ENCODE results near the gene KCNIP1.

The KCNIP1 gene

DNA sequence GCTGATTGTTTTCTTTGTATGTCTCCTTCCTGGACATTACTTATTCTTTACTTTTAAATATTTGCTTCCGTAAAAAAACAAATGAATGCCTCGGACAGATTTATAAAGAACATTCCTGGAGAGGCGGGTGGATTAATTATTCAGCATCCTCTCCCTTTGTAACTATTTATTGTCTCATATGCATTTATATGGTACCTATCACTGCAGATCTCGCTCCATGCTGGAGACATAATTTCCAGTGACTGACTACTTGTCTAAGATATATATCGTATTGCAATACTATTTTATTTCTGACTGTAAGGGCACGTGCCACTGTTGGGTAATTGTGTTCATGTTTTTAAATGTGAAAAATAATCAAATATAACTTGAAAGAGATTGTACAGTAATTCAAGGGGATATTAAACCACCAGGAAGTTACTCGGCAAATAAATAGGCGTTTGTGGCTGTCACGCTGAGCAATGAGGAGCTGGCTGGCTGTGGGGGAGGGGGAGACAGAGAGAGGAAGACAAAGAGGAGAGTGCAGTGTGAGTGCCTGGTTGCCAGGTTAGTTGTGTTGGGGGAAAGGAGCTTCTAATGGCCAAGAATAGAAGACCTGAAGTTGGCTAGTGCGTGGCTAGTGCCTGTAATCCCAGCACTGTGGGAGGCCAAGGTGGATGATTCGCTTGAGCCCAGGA, 147.9 kb downstream of the KCNIP1 start:
- no peak for DNase-seq

DNA sequence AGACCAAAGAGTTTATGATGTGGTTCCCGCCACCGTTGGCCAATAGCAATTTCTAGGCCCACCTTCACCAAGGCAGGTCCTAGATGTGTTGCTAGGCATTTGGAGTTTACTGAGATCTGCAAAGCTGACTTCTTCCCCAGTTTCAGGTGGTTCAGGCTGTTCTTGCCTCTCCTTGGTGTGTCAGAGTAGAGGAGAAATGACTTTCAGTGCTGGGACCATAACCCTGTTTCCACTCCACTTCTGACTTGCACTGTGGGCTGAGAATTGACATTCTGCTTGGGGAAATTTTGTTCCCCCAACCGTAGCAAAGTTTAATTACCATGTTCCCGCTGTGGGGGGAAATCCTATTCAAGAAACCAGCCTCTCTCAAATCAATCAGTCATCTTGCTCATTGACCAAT, 151.7 kb downstream of the KCNIP1 start:
- no peak for DNase-seq

DNA sequence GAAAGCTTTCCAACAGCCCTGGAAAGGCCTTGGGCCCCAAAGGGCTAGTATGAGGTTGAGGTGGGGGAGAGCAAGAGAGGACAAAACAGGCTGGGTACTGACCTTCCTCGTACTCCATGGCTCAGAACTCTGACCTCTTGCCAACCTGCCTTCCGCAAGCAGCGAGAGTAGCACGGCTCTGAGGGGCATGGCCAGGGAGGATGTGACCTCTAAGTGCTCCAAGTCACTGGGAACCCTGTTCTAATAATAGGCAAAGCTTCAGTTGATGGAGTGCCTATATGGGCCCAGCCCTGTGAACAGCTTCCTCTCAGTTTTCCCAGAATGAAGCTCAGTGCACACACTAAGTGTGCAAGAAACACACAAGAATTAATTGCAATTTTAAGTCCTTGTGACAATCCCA, 152.1 kb downstream of the KCNIP1 start:
- DNase-seq = no peak

- DNase-seq = no peak
These were observed 152.5 kb downstream of the KCNIP1 start for GRCh38 chr5:170656346-170656745.

GRCh38 chr5:170660531-170660930, 156.7 kb downstream of the KCNIP1 start:
- no peak for DNase-seq

DNA sequence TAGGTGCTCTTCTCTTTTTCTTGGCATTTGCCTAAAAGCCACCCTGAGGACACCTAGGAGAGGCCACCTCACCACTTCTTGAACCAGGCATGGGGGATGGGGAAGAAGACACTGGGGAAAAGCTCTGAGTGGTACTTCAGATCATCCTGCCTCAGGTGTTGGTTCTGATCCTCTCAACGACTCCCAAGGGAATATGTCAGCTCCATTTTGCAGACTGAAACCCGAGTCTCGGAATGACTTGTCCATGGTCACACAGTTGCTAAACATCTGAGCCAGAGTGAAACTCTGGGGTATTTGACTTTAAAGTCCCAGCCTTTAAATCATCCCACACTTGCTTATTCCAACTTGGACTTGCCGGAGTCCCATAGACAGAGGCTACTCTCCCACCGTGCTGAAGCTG, 159.1 kb downstream of the KCNIP1 start:
- DNase-seq = no peak

- DNase-seq = no peak
These were observed 175.0 kb downstream of the KCNIP1 start for GRCh38 chr5:170678811-170679210.

GRCh38 chr5:170681013-170681433, 177.2 kb downstream of the KCNIP1 start:
- DNase-seq = no peak

DNA sequence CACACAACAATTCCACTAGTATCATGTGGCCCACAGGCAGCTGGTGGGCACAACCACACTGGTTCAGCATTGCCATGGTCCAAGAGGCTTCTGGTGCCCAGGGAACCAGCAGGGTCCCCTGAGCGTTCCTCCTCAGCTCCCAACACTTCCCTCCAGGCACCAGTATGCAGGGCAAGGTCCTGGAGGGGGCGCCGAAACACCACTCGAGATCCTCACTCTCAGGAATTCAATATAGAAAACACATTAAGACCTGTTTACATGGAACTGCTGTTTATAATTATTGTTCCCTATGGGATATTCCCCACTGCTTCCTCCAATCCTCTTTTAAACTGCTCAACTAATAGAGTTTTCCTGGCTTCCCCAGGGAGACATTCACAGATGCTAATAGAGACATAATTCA, 187.8 kb downstream of the KCNIP1 start:
- peak; percentile 44 for DNase-seq

GRCh38 chr5:170693701-170694100, 189.9 kb downstream of the KCNIP1 start:
- no peak for DNase-seq

DNA sequence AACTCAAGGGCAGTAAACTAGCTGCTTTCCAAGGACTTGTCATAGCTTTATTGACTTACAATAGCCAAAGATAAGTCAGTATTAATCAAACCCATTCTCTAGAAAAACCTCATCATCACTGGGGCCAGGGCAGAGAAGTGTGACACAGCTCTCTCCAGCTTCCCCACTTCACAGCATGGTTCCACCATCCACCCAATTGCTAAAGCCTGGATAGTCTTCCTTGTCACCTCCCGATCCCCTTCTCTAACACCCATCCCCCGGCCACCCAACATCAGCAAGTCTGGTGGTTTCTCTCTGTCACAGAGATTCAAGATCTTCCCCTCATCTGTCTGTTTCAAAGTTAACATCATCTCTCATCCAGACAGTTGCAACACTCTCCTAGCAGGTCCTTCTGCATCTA, 191.1 kb downstream of the KCNIP1 start:
- no peak for DNase-seq

GRCh38 chr5:170697031-170697430, 193.2 kb downstream of the KCNIP1 start:
- DNase-seq = no peak

- no peak for DNase-seq
These were observed 196.7 kb downstream of the KCNIP1 start for GRCh38 chr5:170700503-170700902.

- no peak for DNase-seq
These were observed 197.5 kb downstream of the KCNIP1 start for GRCh38 chr5:170701334-170701733.

GRCh38 chr5:170704417-170705192, 200.8 kb downstream of the KCNIP1 start:
- no peak for DNase-seq

GRCh38 chr5:170709640-170710039, 205.8 kb downstream of the KCNIP1 start:
- DNase-seq = no peak

DNA sequence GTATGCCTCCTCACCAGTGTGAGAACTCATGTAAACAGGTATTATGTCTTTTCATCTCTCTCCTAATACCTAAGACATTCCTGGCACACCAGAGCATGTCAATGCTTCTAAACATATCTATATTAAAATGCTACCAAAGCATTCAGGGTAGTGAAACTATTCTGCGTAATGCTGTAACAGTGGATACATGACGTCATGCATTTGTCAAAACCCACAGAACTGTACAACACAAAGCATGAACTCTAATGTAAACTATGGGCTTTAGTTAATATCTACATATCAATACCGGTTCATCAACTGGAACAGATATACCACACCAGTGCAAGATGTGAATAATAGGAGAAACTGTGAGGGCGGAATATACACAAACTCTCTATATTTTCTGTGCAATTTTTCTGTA, 207.5 kb downstream of the KCNIP1 start:
- DNase-seq = no peak

GRCh38 chr5:170715141-170715540, 211.3 kb downstream of the KCNIP1 start:
- no peak for DNase-seq

DNA sequence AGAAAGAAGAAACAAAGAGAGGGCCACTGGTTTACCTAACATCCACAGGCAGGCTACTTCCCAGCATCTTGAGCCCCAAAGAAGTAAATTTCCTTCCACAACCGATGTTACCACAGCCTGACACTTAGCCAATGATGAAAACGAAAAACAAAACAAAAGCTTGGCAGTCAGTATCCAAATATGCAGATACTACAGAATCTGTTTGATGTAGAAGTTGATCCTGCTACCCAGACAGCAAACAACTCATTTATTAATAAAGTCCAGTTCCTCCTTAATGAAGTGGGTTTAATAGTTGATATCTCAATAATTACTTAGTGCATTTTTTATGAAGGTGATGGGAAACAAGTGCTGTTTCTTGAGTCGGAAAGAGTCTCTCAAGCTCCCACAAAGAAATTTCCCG, 212.6 kb downstream of the KCNIP1 start:
- DNase-seq = no peak

DNA sequence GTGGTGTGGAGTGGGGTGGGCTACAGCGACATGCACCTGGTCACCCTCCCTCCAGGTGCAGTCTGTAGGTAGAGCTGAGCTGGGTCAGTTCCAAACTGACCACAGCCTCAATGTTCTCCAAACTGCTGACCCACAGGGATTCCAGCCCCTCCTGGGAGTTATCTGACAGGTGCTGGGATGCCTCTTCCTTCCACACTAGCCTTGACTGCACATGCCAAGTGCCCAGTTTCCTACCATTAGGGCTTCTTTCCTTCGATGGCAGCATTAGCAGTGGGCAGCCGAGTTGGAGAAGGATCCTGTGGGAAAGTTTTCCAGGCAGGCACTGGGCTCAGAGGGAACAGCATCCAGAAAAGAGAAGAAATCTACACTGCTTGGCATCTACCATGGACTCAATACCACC, 215.7 kb downstream of the KCNIP1 start:
- no peak for DNase-seq

DNA sequence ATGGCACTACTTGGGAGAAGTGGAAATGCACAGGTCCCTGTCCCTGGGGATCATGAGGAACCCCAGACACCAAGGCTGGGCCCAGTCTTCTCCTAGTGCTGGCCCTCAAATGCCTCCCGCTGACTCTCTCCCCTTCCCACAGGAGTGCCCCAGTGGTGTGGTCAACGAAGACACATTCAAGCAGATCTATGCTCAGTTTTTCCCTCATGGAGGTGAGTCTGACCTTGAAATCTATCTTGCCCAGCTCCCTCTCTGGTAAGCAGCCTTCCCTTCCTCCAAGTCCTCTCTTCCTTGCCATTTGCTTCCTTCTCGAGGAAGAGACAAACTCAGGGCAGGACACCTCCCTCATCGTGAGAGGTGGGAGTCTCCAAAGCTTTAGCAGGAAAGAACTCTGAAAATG, 216.4 kb downstream of the KCNIP1 start:
- no peak for DNase-seq

- no peak for DNase-seq
These were observed 217.2 kb downstream of the KCNIP1 start for GRCh38 chr5:170720984-170721383.

DNA sequence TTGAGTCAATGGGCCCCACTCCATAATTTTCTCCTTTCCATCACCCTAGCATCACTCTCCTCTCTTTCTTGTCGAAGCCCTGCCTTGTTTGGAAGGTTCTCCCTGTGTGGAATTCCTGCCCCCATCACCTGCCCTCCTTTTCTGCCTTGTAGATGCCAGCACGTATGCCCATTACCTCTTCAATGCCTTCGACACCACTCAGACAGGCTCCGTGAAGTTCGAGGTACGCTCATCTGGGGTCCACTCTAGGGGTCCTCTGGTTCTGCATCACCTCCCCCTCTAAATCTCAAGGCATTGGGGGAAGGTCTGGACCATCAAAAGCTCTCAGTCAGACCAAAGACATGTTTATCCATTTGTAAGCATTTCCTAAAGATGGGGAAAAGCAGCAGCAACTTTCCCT, 217.9 kb downstream of the KCNIP1 start:
- no peak for DNase-seq

- DNase-seq = no peak
These were observed 218.5 kb downstream of the KCNIP1 start for GRCh38 chr5:170722316-170722715.

- no peak for DNase-seq
These were observed 227.2 kb downstream of the KCNIP1 start for GRCh38 chr5:170731052-170731451.
